PC-3 (cell line): ENCODE data around the gene PDCD10. TPM values are rescaled to one million over a fixed set of nuclear protein-coding genes. Genes with fewer than 3 reads are reported as not detected.

ENCODE experiments used
- ATAC-seq: fragments of 200-7000 bp; cut with Tn5 transposase; 2 replicates; pipeline ENCODE4 v1.9.1; 2020; ENCODE audit warnings: mild to moderate bottlenecking, moderate library complexity
- BruUV-seq: library from RNA; stranded (reverse); fragments of 400-500 nt; replicated peaks from 2 replicates; lab custom pipeline; 2021; lab: Mats Ljungman, UMichigan
- CTCF ChIA-PET: fragments of 300-600 bp; sonication (Branson Sonifier 250); formaldehyde crosslinking; loops from one replicate; lab custom pipeline; 2022; ENCODE audit warnings: antibody characterized with exemption; lab: Charles Lee
- POLR2A ChIA-PET: fragments of 300-600 bp; sonication (Branson Sonifier 250); formaldehyde crosslinking; loops from one replicate; lab custom pipeline; 2022; ENCODE audit warnings: antibody characterized with exemption; ENCODE audit not compliant: unreplicated experiment; lab: Charles Lee
- DNase-seq: peaks from one replicate; pipeline ENCODE4 v3.0.0-alpha.2; 2015
- H2AFZ ChIP-seq: fragments of 300-600 bp; sonication (generic); 2 replicates; pipeline ENCODE4 v1.6.0; 2016; ENCODE audit warnings: antibody characterized with exemption, low read length
- H3F3A ChIP-seq: fragments of 300-600 bp; sonication (generic); one replicate; pipeline ENCODE4 v1.6.0; 2017; ENCODE audit warnings: antibody characterized with exemption, low read length, control low read depth, mild to moderate bottlenecking; ENCODE audit not compliant: unreplicated experiment
- H3K27ac ChIP-seq: fragments of 300-600 bp; sonication (generic); 2 replicates; pipeline ENCODE4 v1.5.1; 2016; ENCODE audit warnings: mild to moderate bottlenecking, low read length
- H3K27me3 ChIP-seq: fragments of 300-600 bp; sonication (generic); 2 replicates; pipeline ENCODE4 v1.6.1; 2016; ENCODE audit warnings: low read length, mixed read lengths
- H3K36me3 ChIP-seq: fragments of 300-600 bp; sonication (generic); 2 replicates; pipeline ENCODE4 v1.6.1; 2016; ENCODE audit warnings: low read depth, mixed run types, low read length, mixed read lengths
- H3K4me1 ChIP-seq: fragments of 300-600 bp; sonication (generic); 2 replicates; pipeline ENCODE4 v1.5.1; 2016; ENCODE audit warnings: low read length; ENCODE audit not compliant: insufficient read depth
- H3K4me2 ChIP-seq: fragments of 300-600 bp; sonication (generic); 2 replicates; pipeline ENCODE4 v1.6.0; 2016; ENCODE audit warnings: low read length
- H3K4me3 ChIP-seq: fragments of 300-600 bp; sonication (generic); 2 replicates; pipeline ENCODE4 v1.5.1; 2016; ENCODE audit warnings: mild to moderate bottlenecking, low read length, mixed read lengths
- H3K79me2 ChIP-seq: fragments of 300-600 bp; sonication (generic); 2 replicates; pipeline ENCODE4 v1.6.1; 2017; ENCODE audit warnings: low read length, mixed read lengths
- H3K9ac ChIP-seq: fragments of 300-600 bp; sonication (generic); 2 replicates; pipeline ENCODE4 v1.6.0; 2016; ENCODE audit warnings: mild to moderate bottlenecking, low read length
- H3K9me2 ChIP-seq: fragments of 300-600 bp; sonication (generic); replicated peaks from 2 replicates; pipeline ENCODE4 v1.6.1; 2016; ENCODE audit warnings: mixed run types, low read length, mixed read lengths
- H3K9me3 ChIP-seq: fragments of 300-600 bp; sonication (generic); 2 replicates; pipeline ENCODE4 v1.6.1; 2016; ENCODE audit warnings: low read length, mixed read lengths
- H4K20me1 ChIP-seq: fragments of 300-600 bp; sonication (generic); 2 replicates; pipeline ENCODE4 v1.6.1; 2016; ENCODE audit warnings: low read length, mixed read lengths
- CTCF ChIP-seq: fragments of 300-600 bp; sonication (generic); conservative IDR thresholded peaks from 2 replicates; pipeline ENCODE4 v1.5.1; 2017; ENCODE audit warnings: antibody characterized with exemption, low read depth, mild to moderate bottlenecking, low read length
- EZH2 ChIP-seq: fragments of 300-600 bp; sonication (generic); IDR thresholded peaks from one replicate; pipeline ENCODE4 v1.6.1; 2017; ENCODE audit warnings: antibody characterized with exemption, mild to moderate bottlenecking, low read length; ENCODE audit not compliant: unreplicated experiment
- EZH2phosphoT487 ChIP-seq: fragments of 300-600 bp; sonication (generic); IDR thresholded peaks from 2 replicates; pipeline ENCODE4 v1.6.1; 2018; ENCODE audit warnings: mild to moderate bottlenecking, antibody characterized with exemption, low read length, borderline replicate concordance
- intact Hi-C: fragments of 100-400 bp; cut with micrococcal nuclease; formaldehyde crosslinking; loops from 2 replicates; pipeline ENCODE4 v1.9.0; 2023
- total RNA-seq: library from RNA; depleted of rRNA; stranded (reverse); fragments of >200 nt; gene quantifications from 2 replicates; pipeline ENCODE4 v1.2.3, GENCODE V29; 2014

Gene PDCD10
- total RNA-seq, 1 experiment from 2014 or later = 105 TPM

GRCh38 chr3:167714871-167715270 lies 19.8 kb downstream of the PDCD10 start:
- H2AFZ ChIP-seq = no peak overlapping the region

GRCh38 chr3:167712445-167712844 lies 22.2 kb downstream of the PDCD10 start:
- H3K79me2 ChIP-seq = peaks cover 61% of the 10 kb centered on the region
- no peaks in the 10 kb centered on the region for H3K4me1 ChIP-seq
- no peak overlapping the region for H2AFZ ChIP-seq
- BruUV-seq = no TSS peak
- H3F3A ChIP-seq = no peaks in the 10 kb centered on the region
- POLR2A ChIA-PET = no interaction called here
- no peak overlapping the region for H3K27ac ChIP-seq
- DNase-seq (no peak), ATAC-seq (no peak)
- H4K20me1 ChIP-seq = peaks cover 9% of the 10 kb centered on the region; the same call in 1 of the 2 replicates
- H3K4me2 ChIP-seq = no peak overlapping the region
- CTCF ChIA-PET = no interaction called here
- H3K9ac ChIP-seq = no peak overlapping the region
- no peaks in the 10 kb centered on the region for H3K9me2 ChIP-seq
- no peak overlapping the region for H3K4me3 ChIP-seq
- H3K27me3 ChIP-seq = no peaks in the 10 kb centered on the region
- TF ChIP-seq CTCF (no peak), EZH2phosphoT487 (no peak), EZH2 (no peak)
- no peaks in the 10 kb centered on the region for H3K9me3 ChIP-seq
- intact Hi-C loops = no loop called here
- peaks cover 16% of the 10 kb centered on the region; the same call in 1 of the 2 replicates for H3K36me3 ChIP-seq

More at GRCh38 chr3:167714871-167715270, 19.8 kb downstream of the PDCD10 start:
- DNase-seq (no peak), ATAC-seq (no peak)
- intact Hi-C loops = no loop called here
- Histone ChIP-seq H3F3A (no peaks in the 10 kb centered on the region), H3K9ac (no peak overlapping the region), H3K27me3 (no peaks in the 10 kb centered on the region), H4K20me1 (peaks cover 9% of the 10 kb centered on the region; the same call in 1 of the 2 replicates), H3K27ac (no peak overlapping the region), H3K9me2 (no peaks in the 10 kb centered on the region), H3K79me2 (peaks cover 55% of the 10 kb centered on the region), H3K4me2 (no peak overlapping the region), H3K4me3 (no peak overlapping the region), H3K9me3 (no peaks in the 10 kb centered on the region), H3K4me1 (no peaks in the 10 kb centered on the region), H3K36me3 (peaks cover 33% of the 10 kb centered on the region)
- no TSS peak for BruUV-seq
- TF ChIP-seq CTCF = no peak; the same call in 1 of the 2 replicates
- TF ChIP-seq EZH2phosphoT487 = no peak
- TF ChIP-seq EZH2 = no peak
- CTCF ChIA-PET = interaction anchor here (1.0 kb wide), 1 partner anchor 167 kb away, joined by 5 read pairs; no protein-coding TSS in a partner anchor
- POLR2A ChIA-PET = no interaction called here

GRCh38 chr3:167711439-167711838 lies 23.3 kb downstream of the PDCD10 start:
- no peak overlapping the region for H3K4me2 ChIP-seq
- ChIA-PET CTCF (no interaction called here), POLR2A (no interaction called here)
- H4K20me1 ChIP-seq = peaks cover 9% of the 10 kb centered on the region; the same call in 1 of the 2 replicates
- no peak overlapping the region for H3K9ac ChIP-seq
- no peaks in the 10 kb centered on the region for H3K27me3 ChIP-seq
- no peak overlapping the region for H3K4me3 ChIP-seq
- H3K9me3 ChIP-seq = no peaks in the 10 kb centered on the region
- no peak overlapping the region for H2AFZ ChIP-seq
- no peak for ATAC-seq
- TF ChIP-seq CTCF (no peak), EZH2phosphoT487 (no peak), EZH2 (no peak)
- H3K4me1 ChIP-seq = no peaks in the 10 kb centered on the region
- BruUV-seq = no TSS peak
- no peak for DNase-seq
- H3F3A ChIP-seq = no peaks in the 10 kb centered on the region
- no peaks in the 10 kb centered on the region for H3K9me2 ChIP-seq
- peaks cover 16% of the 10 kb centered on the region; the same call in 1 of the 2 replicates for H3K36me3 ChIP-seq
- intact Hi-C loops = no loop called here
- peaks cover 65% of the 10 kb centered on the region for H3K79me2 ChIP-seq
- H3K27ac ChIP-seq = no peak overlapping the region
